NCI-H1048 (cell line): ENCODE measurements around the gene SCO2.
A peak's percentile ranks its signal among the peaks of the same experiment; 100 is the strongest.
"Not testable (repeated sequence)": the region's sequence is repeated elsewhere in the genome, so short reads cannot be mapped to it uniquely, and the experiment has no call there.

Source experiments
- DNase-seq: peaks from one replicate; lab custom pipeline; 2025; lab: John Stamatoyannopoulos, UW

SCO2 gene

DNA sequence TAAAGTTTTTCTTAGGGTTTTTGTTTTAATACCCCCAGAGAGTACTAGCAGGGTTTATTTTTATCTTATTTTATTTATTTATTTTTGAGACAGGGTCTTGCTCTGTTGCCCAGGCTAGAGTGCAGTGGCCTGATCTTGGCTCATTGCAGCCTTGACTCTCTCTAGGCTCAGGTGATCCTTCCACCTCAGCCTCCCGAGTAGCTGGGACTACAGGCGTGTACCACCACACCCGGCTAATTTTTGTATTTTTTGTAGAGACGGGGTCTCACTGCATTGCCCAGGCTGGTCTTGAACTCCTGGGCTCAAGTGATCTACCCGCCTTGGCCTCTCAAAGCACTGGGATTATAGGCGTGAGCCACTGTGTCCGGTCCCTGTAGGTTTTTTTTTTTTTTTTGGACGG, 5.2 kb downstream of the SCO2 start:
- not testable (repeated sequence) for DNase-seq

DNA sequence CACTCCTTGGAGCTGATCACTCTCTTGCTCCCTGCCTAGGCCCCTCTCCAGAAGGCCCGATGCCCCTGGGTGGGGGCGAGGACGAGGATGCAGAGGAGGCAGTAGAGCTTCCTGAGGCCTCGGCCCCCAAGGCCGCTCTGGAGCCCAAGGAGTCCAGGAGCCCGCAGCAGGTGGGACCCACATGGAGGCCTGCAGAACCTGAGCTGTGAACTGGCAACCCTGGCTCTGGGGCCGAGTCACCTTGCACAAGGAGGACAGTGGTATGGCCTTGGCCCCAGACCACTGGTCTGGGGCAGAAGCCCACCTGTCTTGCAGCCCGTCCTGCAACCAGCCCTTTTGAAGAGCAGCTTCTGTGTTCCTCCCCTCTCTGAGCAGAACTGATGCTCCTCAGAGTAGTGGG, 6.2 kb downstream of the SCO2 start:
- DNase-seq = no peak

DNA sequence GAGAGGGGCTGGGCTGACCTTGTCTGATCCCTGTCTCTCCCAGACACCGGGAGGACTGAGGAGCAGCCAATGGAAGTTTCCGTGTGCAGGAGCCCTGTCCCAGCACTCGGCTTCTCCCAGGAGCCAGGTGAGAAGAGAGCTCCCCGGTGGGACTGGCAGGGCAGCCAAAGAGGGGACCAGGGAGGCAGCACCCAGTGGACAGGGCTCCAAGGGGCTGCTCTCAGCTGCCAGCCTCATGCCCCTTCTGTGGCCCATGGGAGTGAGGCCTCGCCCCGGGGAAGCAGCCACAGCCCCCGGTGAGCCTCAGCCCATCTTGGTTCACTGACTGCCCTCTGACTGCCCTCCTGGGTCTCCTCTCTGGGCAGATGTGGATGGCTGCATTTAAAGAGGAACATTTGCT, 6.8 kb downstream of the SCO2 start:
- DNase-seq = no peak

DNA sequence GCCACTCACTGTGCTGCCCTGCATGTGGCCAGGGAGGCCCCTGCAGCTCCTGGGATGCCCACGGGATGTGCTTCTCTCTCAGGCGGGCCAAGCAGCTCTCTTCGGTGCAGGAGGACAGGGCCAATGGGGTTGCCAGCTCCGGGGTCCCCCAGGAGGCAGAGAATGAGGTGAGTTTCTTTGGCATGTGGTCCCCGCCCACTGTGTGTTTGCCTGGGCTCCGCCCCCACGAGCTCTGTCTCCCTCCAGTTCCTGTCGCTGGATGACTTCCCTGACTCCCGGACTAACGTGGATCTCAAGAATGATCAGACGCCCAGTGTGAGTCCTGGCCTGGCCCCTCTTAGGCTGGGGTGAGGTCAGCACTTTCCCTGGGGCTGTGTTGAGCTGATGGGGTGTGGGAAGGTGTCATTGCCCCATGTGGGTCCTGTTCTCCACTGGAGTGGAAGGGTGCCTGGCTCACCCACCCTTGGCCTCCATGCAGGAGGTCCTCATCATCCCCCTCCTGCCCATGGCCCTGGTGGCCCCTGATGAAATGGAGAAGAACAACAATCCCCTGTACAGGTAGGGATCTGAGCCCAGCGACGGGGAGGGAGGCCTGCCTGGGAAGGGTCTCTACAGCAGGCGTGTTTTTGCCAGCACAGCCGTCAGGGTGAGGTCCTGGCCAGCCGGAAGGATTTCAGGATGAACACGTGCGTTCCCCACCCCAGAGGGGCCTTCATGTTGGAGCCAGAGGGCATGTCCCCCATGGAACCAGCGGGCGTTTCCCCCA, 7.7 kb downstream of the SCO2 start:
- DNase-seq = no peak

DNA sequence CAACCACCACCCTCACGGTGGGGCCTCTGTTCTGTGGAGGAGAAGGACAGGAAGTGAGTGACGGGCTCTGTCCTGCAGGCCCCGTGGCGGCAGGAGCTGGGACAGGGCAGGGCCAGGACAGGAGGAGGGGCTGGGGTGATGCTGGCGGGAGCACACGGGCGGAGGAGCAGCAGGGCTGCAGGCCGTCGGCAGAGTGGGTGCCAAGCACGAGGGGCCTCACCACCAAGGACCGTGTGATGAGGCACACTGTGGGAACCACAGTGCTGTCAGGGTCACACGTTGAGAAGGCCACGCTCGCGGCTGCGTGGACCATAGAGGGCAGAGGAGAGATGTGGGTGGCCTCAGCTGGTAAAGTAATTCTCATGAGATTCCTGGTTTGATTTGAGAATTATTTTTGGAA, 8.5 kb downstream of the SCO2 start:
- DNase-seq = no peak

DNA sequence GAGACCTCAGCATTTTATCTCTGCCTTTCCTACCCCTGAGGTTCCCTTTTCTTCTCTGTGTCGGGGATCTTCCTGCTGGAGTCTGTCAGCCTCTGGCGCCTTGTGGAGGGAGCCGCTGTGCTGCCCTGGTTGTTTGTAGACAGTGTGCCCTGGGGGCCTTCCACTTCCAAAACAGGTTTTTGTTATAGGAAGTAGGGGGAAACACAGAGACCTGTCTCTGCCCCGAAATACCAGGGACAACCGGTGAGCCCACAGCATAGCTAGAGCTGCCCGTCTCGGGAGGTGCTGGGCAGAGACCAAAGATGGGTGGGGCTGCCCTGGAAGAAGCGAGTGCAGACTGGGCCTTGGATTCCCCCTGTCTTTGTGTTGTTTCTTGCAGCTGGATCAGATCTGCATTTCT, 9.3 kb downstream of the SCO2 start:
- DNase-seq = no peak

DNA sequence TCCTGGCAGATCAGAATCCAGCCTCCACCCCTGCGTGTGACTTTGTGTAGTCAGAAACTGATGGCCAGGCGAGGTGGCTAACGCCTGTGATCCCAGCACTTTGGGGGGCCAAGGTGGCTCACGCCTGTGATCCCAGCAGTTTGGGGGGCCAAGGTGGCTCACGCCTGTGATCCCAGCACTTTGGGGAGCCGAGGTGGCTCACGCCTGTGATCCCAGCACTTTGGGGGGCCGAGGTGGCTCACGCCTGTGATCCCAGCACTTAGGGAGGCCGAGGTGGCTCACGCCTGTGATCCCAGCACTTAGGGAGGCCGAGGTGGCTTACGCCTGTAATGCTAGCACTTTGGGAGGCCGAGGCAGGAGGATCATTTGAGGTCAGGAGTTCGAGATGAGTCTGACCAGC, 12.2 kb downstream of the SCO2 start:
- DNase-seq = no peak

DNA sequence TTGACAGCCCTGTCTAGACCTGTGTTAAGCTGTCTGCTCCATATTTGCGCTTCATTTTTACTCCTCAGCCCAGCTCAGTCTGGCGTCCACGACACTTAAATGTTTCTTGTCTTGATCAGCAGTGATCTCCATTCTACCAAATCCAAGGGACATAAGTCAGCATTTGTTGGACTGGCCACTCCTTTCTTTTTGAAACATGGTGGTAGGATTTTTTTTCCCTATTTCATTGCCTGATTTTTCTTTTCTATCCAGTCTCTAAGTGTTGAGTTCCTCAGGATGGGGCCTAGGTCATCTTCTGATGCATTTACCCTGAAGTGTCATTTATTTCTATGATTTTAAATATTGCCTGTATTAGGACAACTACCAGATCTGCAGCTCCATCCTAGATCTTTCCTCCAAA, 16.5 kb downstream of the SCO2 start:
- no peak for DNase-seq

DNA sequence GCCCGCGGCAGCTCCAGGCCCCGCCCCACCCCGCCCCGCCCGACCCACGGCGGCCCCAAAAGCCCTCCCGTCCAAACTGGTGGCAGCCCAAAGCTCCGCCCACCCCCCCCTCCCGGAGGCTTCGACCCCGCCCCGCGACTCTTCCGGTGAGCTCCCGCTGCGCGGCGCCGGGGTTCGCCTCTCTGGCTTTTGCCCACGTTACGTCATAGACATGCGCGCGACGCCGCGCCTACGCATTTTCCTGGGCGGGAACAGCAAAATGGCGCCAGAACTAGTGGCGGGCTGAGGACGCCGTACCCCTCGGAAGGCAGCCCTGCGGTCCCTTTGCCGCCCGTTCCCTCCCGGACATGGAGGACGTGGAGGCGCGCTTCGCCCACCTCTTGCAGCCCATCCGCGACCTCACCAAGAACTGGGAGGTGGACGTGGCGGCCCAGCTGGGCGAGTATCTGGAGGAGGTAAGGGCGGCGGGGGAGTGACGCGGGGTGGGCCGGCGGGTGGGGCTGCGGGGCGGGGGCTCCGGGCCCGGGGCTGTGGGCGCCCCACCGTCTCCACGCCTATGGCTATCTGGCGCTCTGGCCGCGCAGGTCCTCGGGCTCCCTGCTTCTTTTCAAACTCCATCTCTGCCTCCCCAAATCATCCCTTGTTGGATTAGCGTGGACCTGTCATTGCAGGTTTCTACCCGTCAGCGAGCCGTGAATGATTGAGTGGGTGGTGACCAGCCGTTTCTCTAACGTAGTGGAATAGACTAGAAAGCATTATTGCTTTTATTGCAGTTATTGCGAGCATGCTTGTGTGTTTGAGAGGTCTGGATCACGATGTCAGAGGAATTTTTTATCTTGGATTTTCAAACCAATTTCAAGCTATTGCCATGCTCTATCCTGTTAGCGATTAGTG, 17.2 kb downstream of the SCO2 start, which contains the start of gene NCAPH2:
NCAPH2 (plus strand) TSS at position 234 of the 894 bp plus-strand sequence; CDS start at position 348, 114 bp downstream.
- peak; percentile 93 for DNase-seq

DNA sequence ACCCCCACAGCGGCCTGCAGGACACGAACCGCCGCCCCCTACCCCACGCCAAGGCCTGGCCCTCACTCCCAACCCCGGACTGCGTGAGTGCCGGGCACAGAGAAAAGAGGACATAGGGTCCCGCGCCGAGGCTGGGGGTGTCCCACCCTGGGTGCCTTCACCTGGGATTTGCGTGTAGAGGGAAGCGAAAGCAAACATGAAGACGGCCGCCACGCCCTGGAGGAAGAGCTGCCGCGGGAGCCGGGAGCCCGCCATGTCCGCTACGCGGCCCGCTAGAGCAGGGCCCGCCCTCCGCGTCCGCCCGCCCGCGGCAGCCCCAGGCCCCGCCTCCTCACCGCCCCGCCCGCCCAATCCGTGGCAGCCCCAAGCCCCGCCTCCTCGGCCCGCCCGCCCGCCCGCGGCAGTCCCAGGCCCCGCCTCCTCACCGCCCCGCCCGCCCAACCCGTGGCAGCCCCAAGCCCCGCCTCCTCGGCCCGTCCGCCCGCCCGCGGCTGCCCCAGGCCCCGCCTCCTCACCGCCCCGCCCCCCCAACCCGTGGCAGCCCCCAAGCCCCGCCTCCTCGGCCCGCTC, 17.9 kb downstream of the SCO2 start, which contains the start of gene LMF2:
LMF2 (minus strand) TSS at position 282 of the 570 bp plus-strand sequence; CDS start at position 255, 27 bp downstream.
- DNase-seq = no peak

DNA sequence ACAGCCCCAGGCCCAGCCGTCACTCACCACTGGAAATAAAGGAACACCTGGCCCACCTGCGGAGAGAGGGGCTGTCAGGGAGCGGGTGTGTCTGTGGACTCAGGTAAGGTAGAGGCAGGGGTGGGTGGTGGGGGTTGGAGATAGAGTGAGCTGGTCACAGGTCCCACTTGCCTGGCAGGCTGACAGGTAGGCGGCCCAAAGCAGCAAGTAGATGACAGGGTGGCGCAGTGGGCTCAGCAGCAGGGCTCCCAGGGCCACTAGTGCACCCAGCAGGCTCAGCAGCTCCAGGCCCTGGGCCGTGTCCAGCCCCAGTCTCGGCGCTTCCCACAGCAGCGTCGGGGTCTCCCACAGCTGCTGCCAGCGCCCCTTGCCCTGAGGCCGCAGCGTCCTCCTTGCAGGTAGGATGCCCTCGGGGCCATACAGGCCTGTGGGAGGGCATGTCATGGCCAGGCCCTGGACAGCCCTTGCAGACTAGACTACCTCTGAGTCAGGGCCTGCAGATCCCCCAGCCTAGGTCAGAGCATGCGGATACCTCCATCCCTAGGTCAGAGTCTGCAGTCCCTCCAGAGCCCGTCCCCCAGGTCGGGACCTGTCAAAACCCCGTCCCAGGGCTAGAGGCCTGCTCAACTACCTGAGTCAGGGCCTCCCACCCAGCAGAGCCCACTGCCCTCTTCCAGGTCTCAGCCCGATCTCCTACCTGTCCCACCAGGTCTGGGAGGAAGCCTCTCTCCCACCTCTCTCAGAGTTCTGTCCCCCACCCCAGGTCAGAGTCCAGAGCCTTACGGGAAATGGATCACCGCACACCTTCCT, 18.6 kb downstream of the SCO2 start:
- no peak for DNase-seq

DNA sequence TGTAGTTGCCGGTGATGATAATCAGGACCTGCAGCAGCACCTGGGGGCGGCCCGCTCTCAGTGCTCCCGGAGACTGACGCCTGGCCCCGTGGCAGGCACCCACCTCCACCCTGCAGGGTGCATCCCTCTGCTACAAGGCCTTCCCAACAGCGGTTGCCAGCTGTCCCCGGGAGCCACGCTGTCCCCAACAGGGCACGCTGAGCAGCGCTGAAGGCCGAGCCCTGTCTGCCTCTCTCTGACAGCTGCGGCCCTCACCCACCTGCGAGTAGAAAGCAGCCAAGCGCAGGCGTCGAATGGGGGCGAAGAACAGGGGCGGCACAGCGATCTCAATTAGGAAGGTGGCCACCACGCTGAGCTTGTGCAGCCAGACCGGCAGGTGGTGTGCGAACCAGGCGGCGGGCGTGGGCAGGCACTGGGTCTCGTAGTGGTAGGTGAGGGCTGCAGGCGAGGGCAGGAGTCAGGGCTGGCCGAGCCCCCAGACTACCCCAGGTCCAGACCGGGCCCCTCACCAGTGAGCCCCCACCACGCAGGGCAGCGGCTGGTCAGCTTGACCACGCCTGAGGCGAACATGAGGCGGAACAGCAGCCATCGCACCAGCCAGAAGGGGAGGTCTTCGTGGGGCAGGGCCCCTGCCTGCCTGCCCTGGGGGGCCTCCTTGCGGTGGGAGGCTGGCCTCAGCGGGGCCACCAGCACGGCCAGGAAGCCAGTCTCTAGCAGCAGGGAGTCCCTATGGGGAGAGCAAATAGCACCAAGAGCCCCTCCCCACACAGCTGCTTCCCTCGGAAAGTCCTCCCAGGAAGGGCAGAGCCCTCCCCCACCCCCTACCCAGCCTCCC, 19.4 kb downstream of the SCO2 start:
- no peak for DNase-seq

DNA sequence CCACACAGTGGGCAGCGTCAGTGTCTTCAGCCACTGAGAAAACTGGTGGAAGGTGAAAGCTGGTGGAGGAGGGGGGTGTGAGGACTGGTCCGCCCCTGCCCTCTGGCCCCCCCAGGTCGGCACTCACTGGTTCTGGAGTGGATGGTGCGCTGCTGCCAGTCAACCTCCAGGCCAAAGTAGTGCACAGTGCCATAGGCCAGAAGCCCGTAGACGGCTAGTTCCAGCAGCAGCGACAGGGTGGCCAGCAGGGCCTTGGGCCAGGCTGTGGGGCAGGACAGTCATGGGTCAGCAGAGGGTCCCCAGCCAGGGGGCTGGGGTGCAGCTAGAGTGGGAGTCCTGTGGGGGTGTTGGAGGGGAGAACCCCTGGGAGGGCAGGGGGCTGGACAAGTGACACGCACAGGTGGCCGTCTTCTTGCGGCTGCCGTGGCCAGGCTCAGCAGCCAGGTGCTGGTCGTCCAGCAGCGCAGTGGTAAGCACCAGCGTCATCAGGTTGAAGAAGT, 20.1 kb downstream of the SCO2 start:
- no peak for DNase-seq

DNA sequence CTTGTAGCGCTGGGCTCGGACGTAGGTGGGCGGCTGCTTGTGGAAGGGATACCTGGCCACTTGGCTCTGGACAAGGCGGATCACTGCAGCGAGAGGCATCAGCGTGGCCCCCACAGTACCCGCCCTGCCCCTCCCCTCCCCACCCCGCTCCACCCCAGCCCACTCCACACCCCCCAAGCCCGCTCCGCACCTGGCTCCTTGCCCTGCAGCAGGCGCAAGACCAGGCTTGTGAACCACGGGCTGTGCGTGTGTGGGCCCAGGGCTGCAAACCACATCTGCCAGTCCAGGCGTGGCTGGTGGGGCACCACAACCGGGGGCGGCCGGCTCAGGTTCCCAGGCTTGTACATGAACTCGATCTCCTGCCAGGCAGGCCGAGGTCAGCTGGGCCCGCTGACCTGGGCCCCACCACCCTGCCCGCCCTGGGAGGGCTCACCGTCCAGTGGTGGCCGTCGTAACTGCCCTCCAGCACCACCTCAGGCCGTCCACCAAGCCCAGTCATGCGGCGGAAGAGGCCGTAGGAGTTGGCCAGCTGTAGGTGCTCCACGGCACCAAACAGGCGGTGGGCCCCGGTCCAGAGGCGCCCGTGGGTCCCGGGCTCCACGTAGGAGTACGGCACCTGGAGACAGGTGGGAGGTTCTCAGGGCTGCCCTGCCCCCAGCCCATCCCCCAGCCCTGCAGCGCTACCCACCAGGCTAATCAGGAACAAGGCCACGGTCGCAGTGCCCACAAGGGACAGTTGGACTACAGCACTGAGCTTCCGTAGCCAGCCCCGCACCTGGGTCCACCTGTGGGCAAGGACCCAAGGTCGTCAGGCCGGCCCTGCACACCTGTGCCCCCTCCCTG, 20.8 kb downstream of the SCO2 start:
- no peak for DNase-seq

DNA sequence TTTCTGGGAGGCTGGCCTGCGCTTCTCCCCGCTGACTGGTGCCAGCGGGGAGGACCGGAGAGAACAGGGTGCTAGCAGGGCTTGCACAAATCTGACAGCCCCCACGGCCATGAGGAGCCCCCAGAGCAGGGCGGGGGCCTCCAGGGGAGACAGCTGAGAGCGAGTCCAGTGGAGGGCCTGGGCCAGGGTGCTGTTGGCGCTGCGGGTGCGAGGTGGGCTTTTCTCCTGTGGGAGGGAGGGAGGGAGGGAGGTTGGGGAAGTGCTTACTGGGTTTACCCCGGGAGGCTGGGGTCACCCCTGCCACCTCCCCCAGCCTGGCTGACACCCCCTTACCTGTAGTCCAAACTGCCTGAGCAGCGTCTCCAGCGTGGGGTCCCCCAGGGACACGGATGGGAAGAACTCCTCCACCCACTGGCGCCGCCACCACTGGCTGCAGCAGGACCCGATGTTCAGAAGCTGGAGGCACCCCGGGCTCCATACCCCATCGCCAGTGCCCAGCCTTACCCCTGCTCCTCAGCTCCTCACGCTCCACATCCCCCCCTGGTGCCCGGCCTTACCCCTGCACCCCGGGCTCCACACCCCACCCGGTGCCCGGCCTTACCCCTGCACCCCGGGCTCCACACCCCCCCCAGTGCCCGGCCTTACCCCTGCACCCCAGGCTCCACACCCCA, 21.8 kb downstream of the SCO2 start:
- no peak for DNase-seq

DNA sequence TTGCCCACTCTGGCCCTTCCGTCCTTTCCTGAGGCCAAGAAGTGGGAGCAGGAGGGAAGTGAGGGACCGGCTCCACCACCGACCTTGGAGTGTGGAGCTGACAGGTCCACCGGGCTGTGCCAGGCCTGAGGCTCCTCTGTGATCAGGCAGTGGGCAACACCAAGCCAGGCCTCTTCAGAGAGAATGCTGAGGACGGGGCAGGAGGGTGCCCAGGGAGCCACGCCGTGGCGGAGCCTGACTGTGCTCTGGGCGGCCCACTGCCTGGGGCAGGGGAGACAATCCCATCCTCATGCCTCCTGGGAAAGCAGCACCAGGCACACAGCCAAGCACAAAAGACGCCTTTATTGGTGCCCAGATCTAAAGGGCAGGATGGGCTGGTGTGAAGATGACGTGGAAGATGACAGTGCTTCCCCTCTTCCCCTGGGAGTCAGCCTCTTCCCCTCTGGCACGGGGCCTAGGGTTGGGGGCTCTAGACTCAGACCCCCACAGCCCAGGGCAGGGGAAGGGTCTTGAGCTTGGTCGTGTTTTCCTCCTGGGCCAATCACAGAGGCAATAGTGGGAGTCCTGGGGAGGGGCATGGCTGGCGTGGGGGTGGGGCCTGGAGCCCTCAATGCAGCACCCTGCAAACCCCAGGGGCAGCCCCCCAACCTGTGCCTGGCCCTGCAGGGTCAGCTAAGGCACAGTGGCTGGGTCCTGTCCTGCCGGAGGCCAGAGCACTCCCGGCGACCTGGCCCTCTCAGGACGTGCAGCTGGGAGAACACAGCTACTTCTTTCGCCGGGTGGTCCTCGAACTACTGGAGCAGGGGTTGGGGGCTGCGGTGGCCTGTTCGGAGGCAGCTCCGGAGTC, 22.5 kb downstream of the SCO2 start:
- no peak for DNase-seq

DNA sequence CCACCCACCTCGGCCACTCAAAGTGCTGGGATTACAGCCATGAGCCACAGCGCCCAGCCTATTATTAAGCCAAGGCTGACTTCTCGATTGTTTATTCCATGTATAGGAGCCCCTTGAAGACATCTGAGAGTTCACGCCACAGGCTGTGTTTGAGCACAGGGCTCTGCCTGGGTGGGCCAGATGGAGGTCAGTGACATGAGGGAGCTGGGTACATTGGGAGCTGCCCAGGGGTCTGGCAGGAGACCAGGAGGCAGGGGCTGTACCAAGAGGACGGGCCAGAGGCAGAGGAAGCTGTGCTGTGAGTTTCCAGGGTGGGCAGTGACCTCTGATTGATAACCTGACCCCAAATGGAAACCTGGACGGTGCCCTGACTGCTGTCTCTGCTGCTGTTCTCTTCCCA, 23.3 kb downstream of the SCO2 start:
- DNase-seq = no peak

DNA sequence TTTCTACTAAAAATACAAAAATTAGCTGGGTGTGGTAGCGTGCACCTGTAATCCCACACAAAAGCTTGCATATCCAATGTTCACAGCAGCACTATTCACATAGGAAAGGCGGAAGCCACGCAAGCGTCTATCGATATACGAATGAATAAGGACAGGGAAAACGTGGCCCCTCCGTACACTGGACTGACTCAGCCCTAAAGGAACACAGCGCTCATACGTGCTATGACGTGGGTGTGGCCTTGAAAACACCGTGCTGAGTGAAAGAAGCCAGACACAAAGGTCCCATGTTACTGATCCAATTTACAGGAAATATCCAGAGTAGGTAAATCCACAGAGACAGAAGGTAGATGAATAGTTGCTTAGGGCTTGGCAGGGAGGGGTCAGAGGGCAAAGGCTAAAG, 24.9 kb downstream of the SCO2 start:
- no peak for DNase-seq
